ENCODE results near the gene PRR19.
"Not testable (repeated sequence)": the region's sequence is repeated elsewhere in the genome, so short reads cannot be mapped to it uniquely, and the experiment has no call there.

PRR19 gene

GRCh38 chr19:42328854-42329253, 26.9 kb downstream of the PRR19 start:
- no peak for DNase-seq

GRCh38 chr19:42330241-42330711, 28.3 kb downstream of the PRR19 start:
- DNase-seq, result no peak

GRCh38 chr19:42331333-42331732, 29.4 kb downstream of the PRR19 start:
- not testable (repeated sequence) for DNase-seq

GRCh38 chr19:42332059-42332458, 30.1 kb downstream of the PRR19 start:
- DNase-seq, result no peak

- DNase-seq, result no peak
Measured at GRCh38 chr19:42333018-42333417, 31.1 kb downstream of the PRR19 start.

- DNase-seq, result no peak
Measured at GRCh38 chr19:42333975-42334696, 32.2 kb downstream of the PRR19 start.

- DNase-seq, result no peak
Measured at GRCh38 chr19:42334697-42335373, 32.9 kb downstream of the PRR19 start.

GRCh38 chr19:42335374-42335936, 33.5 kb downstream of the PRR19 start:
- no peak for DNase-seq

GRCh38 chr19:42335971-42336370, 34.0 kb downstream of the PRR19 start:
- no peak for DNase-seq

- not testable (repeated sequence) for DNase-seq
Measured at GRCh38 chr19:42339126-42339860, 37.4 kb downstream of the PRR19 start.

GRCh38 chr19:42339922-42340321, 38.0 kb downstream of the PRR19 start:
- not testable (repeated sequence) for DNase-seq

GRCh38 chr19:42343344-42344110, 41.6 kb downstream of the PRR19 start:
- DNase-seq, result no peak

GRCh38 chr19:42344336-42344893, 42.5 kb downstream of the PRR19 start:
- no peak for DNase-seq

- DNase-seq, result no peak
Measured at GRCh38 chr19:42345191-42345812, 43.4 kb downstream of the PRR19 start.

GRCh38 chr19:42348211-42348610, 46.3 kb downstream of the PRR19 start:
- no peak for DNase-seq

- no peak for DNase-seq
Measured at GRCh38 chr19:42349378-42350107, 47.6 kb downstream of the PRR19 start.

- DNase-seq, result no peak
Measured at GRCh38 chr19:42350417-42350816, 48.5 kb downstream of the PRR19 start.

GRCh38 chr19:42351079-42351735, 49.3 kb downstream of the PRR19 start:
- no peak for DNase-seq

- DNase-seq, result no peak
Measured at GRCh38 chr19:42352301-42353259, 50.6 kb downstream of the PRR19 start.

All from SHP77 (cell line).